SK-N-SH treated with all-trans-retinoic acid at 6 μM for 48 hours (cell line): ENCODE results near the gene KLHL17.

ENCODE experiments used
- OSR1 ChIP-seq: fragments of 250-450 bp; sonication (Bioruptor Pico); IDR thresholded peaks from 2 replicates; pipeline ENCODE4 v1.8.0; 2022; ENCODE audit warnings: moderate library complexity, mild to moderate bottlenecking, inconsistent platforms
- SNAI2 ChIP-seq: fragments of 250-450 bp; sonication (Bioruptor Pico); IDR thresholded peaks from 2 replicates; pipeline ENCODE4 v1.5.0; 2020; ENCODE audit warnings: mild to moderate bottlenecking, moderate library complexity
- ZC3H10 ChIP-seq: fragments of 250-450 bp; sonication (Bioruptor Pico); IDR thresholded peaks from 2 replicates; pipeline ENCODE4 v1.5.1; 2021; ENCODE audit warnings: mild to moderate bottlenecking, moderate library complexity
- ZFP3 ChIP-seq: fragments of 250-450 bp; sonication (Bioruptor Pico); IDR thresholded peaks from 2 replicates; pipeline ENCODE4 v1.5.0; 2020; ENCODE audit warnings: mild to moderate bottlenecking, moderate library complexity
- ZNF8 ChIP-seq: fragments of 450-650 bp; formaldehyde crosslinking; IDR thresholded peaks from 2 replicates; pipeline ENCODE4 v1.5.0; 2020; ENCODE audit warnings: mild to moderate bottlenecking, moderate library complexity
- TF ChIP-seq, protein P1 (sequence below): fragments of 250-450 bp; sonication (Bioruptor Pico); IDR thresholded peaks from 2 replicates; pipeline ENCODE4 v1.5.1; 2020; ENCODE audit warnings: low read depth, mild to moderate bottlenecking, moderate library complexity
- TF ChIP-seq, protein P2 (sequence below): fragments of 250-450 bp; sonication (Bioruptor Pico); IDR thresholded peaks from 2 replicates; pipeline ENCODE4 v1.8.0; 2020; ENCODE audit warnings: mild to moderate bottlenecking, moderate library complexity, borderline replicate concordance
- TF ChIP-seq, protein P3 (sequence below): fragments of 250-450 bp; sonication (Bioruptor Pico); IDR thresholded peaks from 2 replicates; pipeline ENCODE4 v1.5.0; 2020; ENCODE audit warnings: mild to moderate bottlenecking, moderate library complexity

DNA sequence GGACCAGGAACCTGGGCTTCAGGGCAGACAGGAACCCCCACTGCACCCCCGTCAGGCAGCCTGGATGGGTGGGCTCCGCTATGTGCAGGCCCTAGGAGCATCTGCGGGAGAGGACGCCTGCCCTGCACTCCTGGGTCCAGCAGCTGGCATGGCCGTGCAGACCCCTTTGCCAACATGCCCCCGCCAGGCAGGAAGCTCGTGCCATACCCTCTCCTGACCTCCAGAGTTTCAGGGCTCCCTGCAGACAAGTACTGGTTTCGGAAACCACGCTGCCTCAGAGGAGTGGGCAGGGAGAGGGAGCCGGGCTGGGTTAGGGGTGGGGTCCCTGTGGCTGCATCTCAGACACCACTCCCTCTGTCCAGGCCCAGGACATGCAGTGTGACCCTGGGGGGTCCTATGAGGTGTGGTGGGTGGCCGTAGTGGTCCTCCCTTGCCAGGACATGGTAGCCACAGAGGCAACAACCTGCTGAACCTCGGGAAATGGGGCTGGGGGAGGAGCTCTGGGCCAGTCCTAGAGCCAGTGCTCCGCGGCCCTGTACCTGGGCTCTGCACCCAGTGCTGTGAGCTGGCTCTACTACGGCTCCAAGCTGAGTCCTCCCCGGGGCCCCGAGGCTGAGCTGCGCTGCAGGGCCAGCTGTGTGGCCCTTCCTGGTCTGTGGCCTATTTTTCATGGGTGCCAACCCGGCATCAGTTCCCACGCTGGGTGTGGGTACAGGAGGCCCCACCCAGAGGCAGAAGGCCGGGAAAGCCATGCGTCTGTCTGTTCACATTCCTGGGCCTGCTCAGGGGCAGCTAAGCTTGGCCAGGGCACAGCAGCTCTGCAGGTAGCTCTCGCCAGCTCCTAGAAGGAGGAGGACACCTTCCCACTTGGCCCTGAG, 7.3 kb downstream of the KLHL17 start:
- no peak for TF ChIP-seq ZNF8
- TF ChIP-seq, protein P1, sequence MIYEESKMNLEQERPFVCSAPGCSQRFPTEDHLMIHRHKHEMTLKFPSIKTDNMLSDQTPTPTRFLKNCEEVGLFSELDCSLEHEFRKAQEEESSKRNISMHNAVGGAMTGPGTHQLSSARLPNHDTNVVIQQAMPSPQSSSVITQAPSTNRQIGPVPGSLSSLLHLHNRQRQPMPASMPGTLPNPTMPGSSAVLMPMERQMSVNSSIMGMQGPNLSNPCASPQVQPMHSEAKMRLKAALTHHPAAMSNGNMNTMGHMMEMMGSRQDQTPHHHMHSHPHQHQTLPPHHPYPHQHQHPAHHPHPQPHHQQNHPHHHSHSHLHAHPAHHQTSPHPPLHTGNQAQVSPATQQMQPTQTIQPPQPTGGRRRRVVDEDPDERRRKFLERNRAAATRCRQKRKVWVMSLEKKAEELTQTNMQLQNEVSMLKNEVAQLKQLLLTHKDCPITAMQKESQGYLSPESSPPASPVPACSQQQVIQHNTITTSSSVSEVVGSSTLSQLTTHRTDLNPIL (CRISPR knock-in tag), result no peak
- no peak for TF ChIP-seq SNAI2 (CRISPR knock-in tag)
- TF ChIP-seq ZFP3 (CRISPR knock-in tag), result no peak
- TF ChIP-seq ZC3H10 (CRISPR knock-in tag), result no peak
- TF ChIP-seq OSR1, result no peak
- TF ChIP-seq, protein P2, sequence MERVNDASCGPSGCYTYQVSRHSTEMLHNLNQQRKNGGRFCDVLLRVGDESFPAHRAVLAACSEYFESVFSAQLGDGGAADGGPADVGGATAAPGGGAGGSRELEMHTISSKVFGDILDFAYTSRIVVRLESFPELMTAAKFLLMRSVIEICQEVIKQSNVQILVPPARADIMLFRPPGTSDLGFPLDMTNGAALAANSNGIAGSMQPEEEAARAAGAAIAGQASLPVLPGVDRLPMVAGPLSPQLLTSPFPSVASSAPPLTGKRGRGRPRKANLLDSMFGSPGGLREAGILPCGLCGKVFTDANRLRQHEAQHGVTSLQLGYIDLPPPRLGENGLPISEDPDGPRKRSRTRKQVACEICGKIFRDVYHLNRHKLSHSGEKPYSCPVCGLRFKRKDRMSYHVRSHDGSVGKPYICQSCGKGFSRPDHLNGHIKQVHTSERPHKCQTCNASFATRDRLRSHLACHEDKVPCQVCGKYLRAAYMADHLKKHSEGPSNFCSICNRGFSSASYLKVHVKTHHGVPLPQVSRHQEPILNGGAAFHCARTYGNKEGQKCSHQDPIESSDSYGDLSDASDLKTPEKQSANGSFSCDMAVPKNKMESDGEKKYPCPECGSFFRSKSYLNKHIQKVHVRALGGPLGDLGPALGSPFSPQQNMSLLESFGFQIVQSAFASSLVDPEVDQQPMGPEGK (CRISPR knock-in tag), result no peak
- TF ChIP-seq, protein P3, sequence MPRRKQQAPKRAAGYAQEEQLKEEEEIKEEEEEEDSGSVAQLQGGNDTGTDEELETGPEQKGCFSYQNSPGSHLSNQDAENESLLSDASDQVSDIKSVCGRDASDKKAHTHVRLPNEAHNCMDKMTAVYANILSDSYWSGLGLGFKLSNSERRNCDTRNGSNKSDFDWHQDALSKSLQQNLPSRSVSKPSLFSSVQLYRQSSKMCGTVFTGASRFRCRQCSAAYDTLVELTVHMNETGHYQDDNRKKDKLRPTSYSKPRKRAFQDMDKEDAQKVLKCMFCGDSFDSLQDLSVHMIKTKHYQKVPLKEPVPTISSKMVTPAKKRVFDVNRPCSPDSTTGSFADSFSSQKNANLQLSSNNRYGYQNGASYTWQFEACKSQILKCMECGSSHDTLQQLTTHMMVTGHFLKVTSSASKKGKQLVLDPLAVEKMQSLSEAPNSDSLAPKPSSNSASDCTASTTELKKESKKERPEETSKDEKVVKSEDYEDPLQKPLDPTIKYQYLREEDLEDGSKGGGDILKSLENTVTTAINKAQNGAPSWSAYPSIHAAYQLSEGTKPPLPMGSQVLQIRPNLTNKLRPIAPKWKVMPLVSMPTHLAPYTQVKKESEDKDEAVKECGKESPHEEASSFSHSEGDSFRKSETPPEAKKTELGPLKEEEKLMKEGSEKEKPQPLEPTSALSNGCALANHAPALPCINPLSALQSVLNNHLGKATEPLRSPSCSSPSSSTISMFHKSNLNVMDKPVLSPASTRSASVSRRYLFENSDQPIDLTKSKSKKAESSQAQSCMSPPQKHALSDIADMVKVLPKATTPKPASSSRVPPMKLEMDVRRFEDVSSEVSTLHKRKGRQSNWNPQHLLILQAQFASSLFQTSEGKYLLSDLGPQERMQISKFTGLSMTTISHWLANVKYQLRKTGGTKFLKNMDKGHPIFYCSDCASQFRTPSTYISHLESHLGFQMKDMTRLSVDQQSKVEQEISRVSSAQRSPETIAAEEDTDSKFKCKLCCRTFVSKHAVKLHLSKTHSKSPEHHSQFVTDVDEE (CRISPR knock-in tag), result no peak
